Measurements from ENCODE around the gene CTCFL. TPM values are rescaled to one million over a fixed set of nuclear protein-coding genes. Genes with fewer than 3 reads are reported as not detected.

Gene CTCFL
- total and polyA plus RNA-seq, 2 of the 13 experiments (the other 11 are each of a cell fraction or from before 2014, with no cell fraction given) = 0.04 TPM; not detected in 1

- TF ChIP-seq PLSCR1 (CRISPR knock-in tag; IDR thresholded peaks at IDR 0.05; ENCODE audit: borderline replicate concordance) = no peak
- TF ChIP-seq ATAD3A (CRISPR knock-in tag; IDR thresholded peaks at IDR 0.05) = no peak
- TF ChIP-seq NCOA2 (CRISPR knock-in tag; IDR thresholded peaks at IDR 0.05) = no peak
- no peak for TF ChIP-seq KMT2B (CRISPR knock-in tag; IDR thresholded peaks at IDR 0.05)
Observed at GRCh38 chr20:57500962-57501361, 24.0 kb downstream of the CTCFL start (continued).

- H3K9ac ChIP-seq (ENCODE audit: insufficient read depth, low read depth, low read length) = no peak overlapping the region
- no TSS peak for BruUV-seq (replicated peaks)
- no peak for DNase-seq (ENCODE audit: low spot score)
- no peak for ATAC-seq
- intact Hi-C loops (cut with micrococcal nuclease; ENCODE audit: unreplicated experiment) = no loop called here
- H3K4me3 ChIP-seq (replicated peaks in 1 of 3; ENCODE audit: insufficient read depth in 1 of 3, low read depth in 2 of 3, low read length in 3 of 3) = no peak overlapping the region
- in situ Hi-C loops (cut with HindIII; ENCODE audit: extremely low pct_ligation_motif_present, low pct_unique_long_range_greater_than_20kb) = no loop called here
- H3K9me3 ChIP-seq (ENCODE audit: low read length) = no peaks in the 10 kb centered on the region
- H3K36me3 ChIP-seq (replicated peaks in 1 of 2; ENCODE audit: control insufficient read depth in 1 of 2, insufficient read depth in 2 of 2, low read length in 2 of 2) = no peaks in the 10 kb centered on the region
- no peaks in the 10 kb centered on the region for H3K79me2 ChIP-seq (ENCODE audit: insufficient read depth, low read length)
- ChIA-PET POLR2A (no interaction called here), CTCF (ENCODE audit: low intra/inter-chr PET ratio, low total read pairs) (no interaction called here)
- 57% methylated on average over 7 of the region's 7 CpGs for WGBS (ENCODE audit: low lambda C conversion rate)
- H4K20me1 ChIP-seq (ENCODE audit: insufficient read depth, low read length) = no peaks in the 10 kb centered on the region
- no peaks in the 10 kb centered on the region for H3K4me1 ChIP-seq (ENCODE audit: insufficient read depth, low read length)
- peaks cover 4 to 48% of the 10 kb centered on the region in 2 experiments; a peak in 4 of 5 replicates for H3K27me3 ChIP-seq (ENCODE audit: control insufficient read depth in 1 of 2, insufficient read depth in 2 of 2, low read length in 2 of 2)
- H2AFZ ChIP-seq (ENCODE audit: low read length) = no peak overlapping the region
- no peak overlapping the region for H3K4me2 ChIP-seq (ENCODE audit: low read depth, low read length)
- FAIRE-seq = no peak
- no peak overlapping the region for H3K27ac ChIP-seq (ENCODE audit: extremely low read length, insufficient read depth, low read length)
- no peak for TF ChIP-seq SRSF1 (optimal IDR thresholded peaks at IDR 0.05; ENCODE audit: low read depth, low read length)
- no peak for TF ChIP-seq ZNF546 (CRISPR knock-in tag; conservative IDR thresholded peaks at IDR 0.05)
- TF ChIP-seq ZNF207 (IDR thresholded peaks at IDR 0.05; ENCODE audit: borderline replicate concordance) = no peak
- TF ChIP-seq ZNF879 (CRISPR knock-in tag; IDR thresholded peaks at IDR 0.05) = no peak
- TF ChIP-seq ZGPAT (CRISPR knock-in tag; IDR thresholded peaks at IDR 0.05) = no peak
- no peak for TF ChIP-seq ZNF280D (CRISPR knock-in tag; IDR thresholded peaks at IDR 0.05)
- TF ChIP-seq CERS6 (CRISPR knock-in tag; IDR thresholded peaks at IDR 0.05) = no peak
- no peak for TF ChIP-seq ZNF614 (CRISPR knock-in tag; IDR thresholded peaks at IDR 0.05; ENCODE audit: borderline replicate concordance)
- no peak for TF ChIP-seq CHCHD3 (CRISPR knock-in tag; IDR thresholded peaks at IDR 0.05)
- no peak for TF ChIP-seq SALL2 (CRISPR knock-in tag; IDR thresholded peaks at IDR 0.05)
- TF ChIP-seq ZNF740 (CRISPR knock-in tag; IDR thresholded peaks at IDR 0.05) = no peak
- no peak for TF ChIP-seq FOXK1 (CRISPR knock-in tag; IDR thresholded peaks at IDR 0.05; ENCODE audit: borderline replicate concordance, low read depth)
- TF ChIP-seq ZSCAN9 (CRISPR knock-in tag; IDR thresholded peaks at IDR 0.05; ENCODE audit: borderline replicate concordance) = no peak
- TF ChIP-seq SMAD1 (CRISPR knock-in tag; IDR thresholded peaks at IDR 0.05; ENCODE audit: borderline replicate concordance, low read depth) = no peak
Observed at GRCh38 chr20:57500235-57500634, 24.7 kb downstream of the CTCFL start.
